HepG2 (cell line): ENCODE data around the gene STX4. TPM values are rescaled to one million over a fixed set of nuclear protein-coding genes. Genes with fewer than 3 reads are reported as not detected.
A peak's percentile ranks its signal among the peaks of the same experiment; 100 is the strongest.

Experiments
- E2F2 ChIP-seq: sonication (generic); formaldehyde crosslinking; IDR thresholded peaks from 2 replicates; pipeline ENCODE4 v1.4.0; 2020; ENCODE audit warnings: missing genetic modification reagents, borderline replicate concordance
- EP300 ChIP-seq, 3 experiments: sonication (generic) in 1 of 3; formaldehyde crosslinking in 1 of 3; IDR thresholded peaks; 2 replicates each; pipeline versions ENCODE4 v1.5.1 to v1.6.1; 2011 to 2020; ENCODE audit warnings: low read depth in 2 of 3, low read length in 2 of 3, borderline replicate concordance in 1 of 3, improper control_type of control experiment in 1 of 3, mild to moderate bottlenecking in 1 of 3, missing genetic modification reagents in 1 of 3, moderate library complexity in 1 of 3
- FOXA1 ChIP-seq, 2 experiments: fragments of 450-650 bp in 1 of 2; sonication (generic) in 1 of 2; formaldehyde crosslinking in 1 of 2; IDR thresholded peaks; 2 replicates each; pipeline versions ENCODE4 v1.4.0 to v1.6.1; 2016 to 2020; ENCODE audit warnings: missing genetic modification reagents in 1 of 2
- JUN ChIP-seq: sonication (generic); formaldehyde crosslinking; IDR thresholded peaks from 2 replicates; pipeline ENCODE4 v1.4.0; 2020; ENCODE audit warnings: mild to moderate bottlenecking, missing genetic modification reagents
- MTERF4 ChIP-seq: sonication (generic); formaldehyde crosslinking; IDR thresholded peaks from 2 replicates; pipeline ENCODE4 v1.8.0; 2023; ENCODE audit warnings: mild to moderate bottlenecking, missing genetic modification reagents
- RCOR2 ChIP-seq: IDR thresholded peaks from 2 replicates; pipeline ENCODE4 v1.6.1; 2016; ENCODE audit warnings: missing biosample characterization, missing genetic modification reagents
- RELA ChIP-seq: sonication (generic); formaldehyde crosslinking; IDR thresholded peaks from 2 replicates; pipeline ENCODE4 v1.4.0; 2020; ENCODE audit warnings: missing genetic modification reagents
- SAP130 ChIP-seq: IDR thresholded peaks from 2 replicates; pipeline ENCODE4 v1.6.1; 2016; ENCODE audit warnings: low read depth
- ZNF138 ChIP-seq: sonication (generic); formaldehyde crosslinking; IDR thresholded peaks from 2 replicates; pipeline ENCODE4 v1.5.0; 2020; ENCODE audit warnings: mild to moderate bottlenecking, low read depth, missing genetic modification reagents
- ZNF367 ChIP-seq: sonication (generic); formaldehyde crosslinking; IDR thresholded peaks from 2 replicates; pipeline ENCODE4 v1.4.0; 2020; ENCODE audit warnings: missing genetic modification reagents, borderline replicate concordance
- ZNF547 ChIP-seq: sonication (generic); formaldehyde crosslinking; IDR thresholded peaks from 2 replicates; pipeline ENCODE4 v1.5.1; 2020; ENCODE audit warnings: mild to moderate bottlenecking, missing genetic modification reagents
- ZNF572 ChIP-seq: sonication (generic); formaldehyde crosslinking; IDR thresholded peaks from 2 replicates; pipeline ENCODE4 v1.5.1; 2020; ENCODE audit warnings: mild to moderate bottlenecking, missing genetic modification reagents
- ZNF766 ChIP-seq: sonication (generic); formaldehyde crosslinking; IDR thresholded peaks from 2 replicates; pipeline ENCODE4 v1.5.0; 2020; ENCODE audit warnings: missing genetic modification reagents, borderline replicate concordance
- polyA plus RNA-seq, 8 experiments: library from polyadenylated mRNA; depleted of rRNA in 3 of 8; stranded (reverse) in 7 of 8; unstranded in 1 of 8; fragments of >200 nt; fragmentation: Illumina TruSeq in 4 of 8; extraction: Trizol in 4 of 8; gene quantifications; 2 replicates each; pipeline versions ENCODE4 v1.2.1 to v1.2.3, GENCODE V29; 2011 to 2016; ENCODE audit warnings: low read depth in 4 of 8, missing spikeins in 1 of 8, mixed read lengths in 1 of 8; ENCODE audit not compliant: insufficient read depth in 1 of 8
- total RNA-seq, 5 experiments: library from RNA; depleted of rRNA; stranded (reverse); fragments of >200 nt; fragmentation: Illumina TruSeq; extraction: Trizol; gene quantifications; 2 replicates each; pipeline ENCODE4 v1.2.3, GENCODE V29; 2016; ENCODE audit warnings: low read depth in 1 of 5
- TF ChIP-seq, protein P1 (sequence below): sonication (generic); formaldehyde crosslinking; IDR thresholded peaks from 2 replicates; pipeline ENCODE4 v1.4.0; 2020; ENCODE audit warnings: mild to moderate bottlenecking, missing genetic modification reagents
- TF ChIP-seq, protein P2 (sequence below): sonication (generic); formaldehyde crosslinking; IDR thresholded peaks from 2 replicates; pipeline ENCODE4 v1.5.0; 2020; ENCODE audit warnings: missing genetic modification reagents
- TF ChIP-seq, protein P3 (sequence below): sonication (generic); formaldehyde crosslinking; IDR thresholded peaks from 2 replicates; pipeline ENCODE4 v1.9.0; 2021; ENCODE audit warnings: missing genetic modification reagents, borderline replicate concordance

The STX4 gene
- total and polyA plus RNA-seq, 2 of the 13 experiments (the other 11 are each of a cell fraction or from before 2014, with no cell fraction given): 29.2 to 34.6 TPM

DNA sequence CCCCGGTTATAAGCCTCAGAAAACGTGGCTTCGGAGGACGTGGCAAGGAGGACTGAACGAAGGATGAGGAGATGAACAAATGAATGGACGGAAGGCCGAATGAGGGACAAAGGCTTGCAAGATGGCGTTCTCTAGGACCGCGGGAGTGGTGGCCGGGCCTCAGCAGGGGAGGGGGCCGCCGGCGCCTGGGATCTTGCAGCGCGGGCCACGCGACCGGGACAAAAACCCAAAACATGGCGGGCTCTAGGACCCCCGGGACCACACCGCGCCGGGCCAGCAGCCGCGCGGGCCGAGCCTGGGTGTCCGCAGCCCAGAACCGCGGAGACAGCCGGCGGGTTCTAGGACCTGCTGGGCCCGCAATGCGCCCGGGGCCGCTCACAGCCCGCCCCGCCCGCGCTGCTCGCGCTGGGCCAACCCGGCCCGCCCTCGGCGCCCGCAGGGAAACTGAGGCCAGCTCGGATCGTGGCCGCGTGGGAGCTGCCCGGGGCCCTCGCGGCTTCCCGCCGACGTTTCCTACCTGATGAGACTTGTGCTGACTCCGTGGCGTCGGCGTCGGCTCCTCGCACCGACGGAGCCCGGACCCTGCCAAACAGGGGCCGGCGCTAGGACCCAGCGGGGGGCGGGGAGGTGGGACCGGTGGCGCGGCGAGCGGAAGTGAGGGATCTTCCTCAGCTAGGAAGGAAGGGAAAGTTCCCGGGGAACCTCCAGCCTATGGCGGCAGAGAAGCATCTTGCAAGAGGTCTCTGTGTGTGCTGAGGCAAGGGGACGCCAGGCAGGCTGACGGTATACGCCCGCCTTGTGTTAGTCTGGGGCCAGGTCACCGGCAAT is 40.0 kb downstream of the STX4 start (continued):
- peak; percentile 66; the same call in 1 of the 2 replicates for TF ChIP-seq E2F2 (CRISPR knock-in tag)
- TF ChIP-seq ZNF547 (CRISPR knock-in tag): no peak
- TF ChIP-seq ZNF766 (CRISPR knock-in tag): peak; percentile 52; the same call in 1 of the 2 replicates
- TF ChIP-seq, protein P1, sequence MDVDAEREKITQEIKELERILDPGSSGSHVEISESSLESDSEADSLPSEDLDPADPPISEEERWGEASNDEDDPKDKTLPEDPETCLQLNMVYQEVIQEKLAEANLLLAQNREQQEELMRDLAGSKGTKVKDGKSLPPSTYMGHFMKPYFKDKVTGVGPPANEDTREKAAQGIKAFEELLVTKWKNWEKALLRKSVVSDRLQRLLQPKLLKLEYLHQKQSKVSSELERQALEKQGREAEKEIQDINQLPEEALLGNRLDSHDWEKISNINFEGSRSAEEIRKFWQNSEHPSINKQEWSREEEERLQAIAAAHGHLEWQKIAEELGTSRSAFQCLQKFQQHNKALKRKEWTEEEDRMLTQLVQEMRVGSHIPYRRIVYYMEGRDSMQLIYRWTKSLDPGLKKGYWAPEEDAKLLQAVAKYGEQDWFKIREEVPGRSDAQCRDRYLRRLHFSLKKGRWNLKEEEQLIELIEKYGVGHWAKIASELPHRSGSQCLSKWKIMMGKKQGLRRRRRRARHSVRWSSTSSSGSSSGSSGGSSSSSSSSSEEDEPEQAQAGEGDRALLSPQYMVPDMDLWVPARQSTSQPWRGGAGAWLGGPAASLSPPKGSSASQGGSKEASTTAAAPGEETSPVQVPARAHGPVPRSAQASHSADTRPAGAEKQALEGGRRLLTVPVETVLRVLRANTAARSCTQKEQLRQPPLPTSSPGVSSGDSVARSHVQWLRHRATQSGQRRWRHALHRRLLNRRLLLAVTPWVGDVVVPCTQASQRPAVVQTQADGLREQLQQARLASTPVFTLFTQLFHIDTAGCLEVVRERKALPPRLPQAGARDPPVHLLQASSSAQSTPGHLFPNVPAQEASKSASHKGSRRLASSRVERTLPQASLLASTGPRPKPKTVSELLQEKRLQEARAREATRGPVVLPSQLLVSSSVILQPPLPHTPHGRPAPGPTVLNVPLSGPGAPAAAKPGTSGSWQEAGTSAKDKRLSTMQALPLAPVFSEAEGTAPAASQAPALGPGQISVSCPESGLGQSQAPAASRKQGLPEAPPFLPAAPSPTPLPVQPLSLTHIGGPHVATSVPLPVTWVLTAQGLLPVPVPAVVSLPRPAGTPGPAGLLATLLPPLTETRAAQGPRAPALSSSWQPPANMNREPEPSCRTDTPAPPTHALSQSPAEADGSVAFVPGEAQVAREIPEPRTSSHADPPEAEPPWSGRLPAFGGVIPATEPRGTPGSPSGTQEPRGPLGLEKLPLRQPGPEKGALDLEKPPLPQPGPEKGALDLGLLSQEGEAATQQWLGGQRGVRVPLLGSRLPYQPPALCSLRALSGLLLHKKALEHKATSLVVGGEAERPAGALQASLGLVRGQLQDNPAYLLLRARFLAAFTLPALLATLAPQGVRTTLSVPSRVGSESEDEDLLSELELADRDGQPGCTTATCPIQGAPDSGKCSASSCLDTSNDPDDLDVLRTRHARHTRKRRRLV (CRISPR knock-in tag): 0 out of 2 replicates have a peak, but pooled peaks have one; percentile 11
- TF ChIP-seq ZNF572 (CRISPR knock-in tag): no peak
- peak; percentile 88 for TF ChIP-seq MTERF4 (CRISPR knock-in tag)
- TF ChIP-seq RCOR2 (CRISPR knock-in tag): peak; percentile 94
- peak; percentile 72; the same call in 1 of the 2 replicates for TF ChIP-seq ZNF367
- peak; percentile 71 for TF ChIP-seq SAP130 (CRISPR knock-in tag)
- TF ChIP-seq, protein P2, sequence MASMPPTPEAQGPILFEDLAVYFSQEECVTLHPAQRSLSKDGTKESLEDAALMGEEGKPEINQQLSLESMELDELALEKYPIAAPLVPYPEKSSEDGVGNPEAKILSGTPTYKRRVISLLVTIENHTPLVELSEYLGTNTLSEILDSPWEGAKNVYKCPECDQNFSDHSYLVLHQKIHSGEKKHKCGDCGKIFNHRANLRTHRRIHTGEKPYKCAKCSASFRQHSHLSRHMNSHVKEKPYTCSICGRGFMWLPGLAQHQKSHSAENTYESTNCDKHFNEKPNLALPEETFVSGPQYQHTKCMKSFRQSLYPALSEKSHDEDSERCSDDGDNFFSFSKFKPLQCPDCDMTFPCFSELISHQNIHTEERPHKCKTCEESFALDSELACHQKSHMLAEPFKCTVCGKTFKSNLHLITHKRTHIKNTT (CRISPR knock-in tag): no peak
- TF ChIP-seq RELA (CRISPR knock-in tag): peak; percentile 28; the same call in 1 of the 2 replicates
- 0 out of 2 replicates have a peak, but pooled peaks have one; percentile 56 for TF ChIP-seq JUN (CRISPR knock-in tag)
- no peak for TF ChIP-seq FOXA1 (IDR thresholded peaks at IDR 0.05)
- TF ChIP-seq FOXA1 (CRISPR knock-in tag; IDR thresholded peaks at IDR 0.05): no peak
- peak; percentile 65 for TF ChIP-seq ZNF138
- TF ChIP-seq, protein P3, sequence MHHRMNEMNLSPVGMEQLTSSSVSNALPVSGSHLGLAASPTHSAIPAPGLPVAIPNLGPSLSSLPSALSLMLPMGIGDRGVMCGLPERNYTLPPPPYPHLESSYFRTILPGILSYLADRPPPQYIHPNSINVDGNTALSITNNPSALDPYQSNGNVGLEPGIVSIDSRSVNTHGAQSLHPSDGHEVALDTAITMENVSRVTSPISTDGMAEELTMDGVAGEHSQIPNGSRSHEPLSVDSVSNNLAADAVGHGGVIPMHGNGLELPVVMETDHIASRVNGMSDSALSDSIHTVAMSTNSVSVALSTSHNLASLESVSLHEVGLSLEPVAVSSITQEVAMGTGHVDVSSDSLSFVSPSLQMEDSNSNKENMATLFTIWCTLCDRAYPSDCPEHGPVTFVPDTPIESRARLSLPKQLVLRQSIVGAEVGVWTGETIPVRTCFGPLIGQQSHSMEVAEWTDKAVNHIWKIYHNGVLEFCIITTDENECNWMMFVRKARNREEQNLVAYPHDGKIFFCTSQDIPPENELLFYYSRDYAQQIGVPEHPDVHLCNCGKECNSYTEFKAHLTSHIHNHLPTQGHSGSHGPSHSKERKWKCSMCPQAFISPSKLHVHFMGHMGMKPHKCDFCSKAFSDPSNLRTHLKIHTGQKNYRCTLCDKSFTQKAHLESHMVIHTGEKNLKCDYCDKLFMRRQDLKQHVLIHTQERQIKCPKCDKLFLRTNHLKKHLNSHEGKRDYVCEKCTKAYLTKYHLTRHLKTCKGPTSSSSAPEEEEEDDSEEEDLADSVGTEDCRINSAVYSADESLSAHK (CRISPR knock-in tag): no peak; the same call in 1 of the 2 replicates
- TF ChIP-seq EP300 (IDR thresholded peaks at IDR 0.05; ENCODE audit: low read depth in 2 of 2, low read length in 2 of 2): no peak; a peak in 1 of 4 replicates
- no peak for TF ChIP-seq EP300 (CRISPR knock-in tag; IDR thresholded peaks at IDR 0.05; ENCODE audit: borderline replicate concordance)
